Stimulated activated CD8-positive, alpha-beta memory T cell treated with anti-CD3 and anti-CD28 coated beads, Interleukin-15, amount 100 ng/mL, for 1 hour (primary cell): ENCODE results near the gene GOLGA8H.
"Not testable (repeated sequence)": the region's sequence is repeated elsewhere in the genome, so short reads cannot be mapped to it uniquely, and the experiment has no call there.

Source experiments
- DNase-seq: peaks from one replicate; pipeline ENCODE4 v3.0.0-alpha.2; 2020; ENCODE audit warnings: low read depth

Gene GOLGA8H

DNA sequence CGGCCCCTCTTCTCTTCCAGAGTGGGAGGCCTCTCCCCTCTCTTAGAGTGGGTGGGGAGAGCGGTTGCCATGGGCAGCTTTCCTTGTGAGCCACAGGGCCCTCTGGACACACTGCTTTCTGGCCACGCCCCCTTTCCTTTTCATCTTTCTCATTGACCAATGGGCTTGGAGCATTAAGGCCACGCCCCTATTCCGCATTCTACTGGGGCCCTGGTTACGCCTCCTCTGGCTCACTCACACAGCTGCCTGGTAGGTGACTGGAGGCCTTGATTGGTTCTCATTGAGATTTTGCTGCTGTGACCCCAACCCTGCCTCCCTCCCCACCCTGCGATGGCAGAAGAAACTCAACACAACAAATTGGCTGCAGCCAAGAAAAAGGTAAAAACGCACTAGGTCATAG, at the start of gene GOLGA8H:
Gene GOLGA8H (plus strand): TSS at position 233 of the 400 bp plus-strand sequence. CDS start 98 bp downstream, at position 331.
- not testable (repeated sequence) for DNase-seq

DNA sequence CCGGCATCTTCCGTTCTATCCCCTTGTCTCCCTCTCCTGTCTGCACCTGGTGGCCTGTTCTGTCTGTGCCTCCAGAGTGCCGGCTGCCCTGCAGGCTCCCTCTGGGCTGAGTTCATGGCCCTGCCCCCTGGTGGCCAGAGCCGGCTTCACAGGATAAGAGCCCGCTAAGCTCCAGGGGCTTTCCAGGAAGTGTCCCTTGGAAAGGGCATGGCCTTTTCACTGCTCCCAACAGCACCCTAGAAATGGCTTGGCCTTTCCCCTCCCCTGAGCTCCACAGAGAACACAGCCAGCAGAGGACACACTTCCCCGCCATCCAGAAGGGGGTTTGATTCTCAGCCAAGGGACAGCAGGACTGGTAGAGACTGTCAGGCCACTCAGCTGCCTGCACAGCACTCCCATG, 36.9 kb upstream of the GOLGA8H start:
- DNase-seq: not testable (repeated sequence)

- DNase-seq: not testable (repeated sequence)
Measured at GRCh38 chr15:30573012-30573491, 30.8 kb upstream of the GOLGA8H start.

DNA sequence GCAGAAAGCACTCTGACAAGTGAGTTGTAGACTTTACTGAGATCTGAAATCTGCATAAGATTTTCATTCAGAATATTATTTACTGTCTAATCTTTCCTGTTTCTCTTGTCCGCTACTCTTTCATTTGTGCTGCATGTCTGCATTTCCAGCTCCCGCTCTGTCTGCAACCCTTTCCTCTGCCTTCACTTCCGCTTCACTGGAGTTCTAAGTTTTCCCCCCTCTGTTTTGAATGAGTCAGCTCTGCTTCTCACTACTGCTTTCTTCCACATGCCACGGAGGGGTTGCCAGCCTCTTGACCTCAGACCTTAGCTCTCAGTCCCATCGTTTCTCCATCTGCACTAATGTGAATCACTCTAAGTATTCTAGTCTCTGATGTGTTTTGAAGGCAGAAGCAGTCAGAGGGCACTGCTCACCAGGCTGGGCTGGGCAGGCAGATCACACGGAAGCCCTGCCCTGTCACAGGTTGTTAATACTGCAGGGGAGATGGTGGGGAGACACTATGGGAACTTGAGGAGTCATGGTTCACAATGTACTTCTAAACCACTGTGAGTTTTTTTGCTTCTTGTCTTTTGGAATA, 24.3 kb upstream of the GOLGA8H start:
- not testable (repeated sequence) for DNase-seq

DNA sequence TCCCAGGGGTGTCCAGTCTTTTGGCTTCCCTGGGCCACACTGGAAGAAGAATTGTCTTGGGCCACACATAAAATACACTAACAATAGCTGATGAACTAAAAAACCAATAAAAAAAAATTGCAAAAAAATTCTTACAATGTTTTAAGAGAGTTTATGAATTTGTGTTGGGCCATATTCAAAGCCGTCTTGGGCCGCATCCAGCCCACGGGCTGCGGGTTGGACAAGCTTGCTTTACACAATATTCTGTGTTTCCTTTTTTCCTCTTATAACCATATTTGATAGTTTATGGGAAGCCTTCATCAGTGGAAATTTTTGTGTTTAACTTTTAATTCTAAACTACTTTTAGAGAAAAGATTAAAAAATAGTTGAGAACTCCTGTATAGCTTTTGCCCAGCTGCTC, 23.1 kb upstream of the GOLGA8H start:
- DNase-seq: not testable (repeated sequence)

DNA sequence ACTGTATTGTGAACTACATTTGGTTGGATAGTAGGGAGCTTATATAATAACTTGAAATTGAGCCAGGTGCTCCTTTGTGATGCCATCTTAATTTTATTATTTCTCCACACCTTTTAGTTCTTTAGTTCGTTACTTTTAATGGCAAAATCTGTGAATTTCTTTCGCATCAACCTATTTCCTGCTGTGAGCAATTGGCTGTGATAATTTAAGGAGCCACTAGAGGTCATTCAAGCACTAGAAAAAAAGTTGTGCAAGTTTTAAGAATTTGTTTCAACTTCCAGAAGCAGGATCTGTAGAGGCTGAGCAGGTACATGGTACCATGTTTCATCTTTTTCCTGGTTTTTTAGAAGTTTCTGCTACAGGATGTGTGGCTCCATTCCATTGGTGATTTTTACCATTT, 4.9 kb upstream of the GOLGA8H start:
- DNase-seq: not testable (repeated sequence)

DNA sequence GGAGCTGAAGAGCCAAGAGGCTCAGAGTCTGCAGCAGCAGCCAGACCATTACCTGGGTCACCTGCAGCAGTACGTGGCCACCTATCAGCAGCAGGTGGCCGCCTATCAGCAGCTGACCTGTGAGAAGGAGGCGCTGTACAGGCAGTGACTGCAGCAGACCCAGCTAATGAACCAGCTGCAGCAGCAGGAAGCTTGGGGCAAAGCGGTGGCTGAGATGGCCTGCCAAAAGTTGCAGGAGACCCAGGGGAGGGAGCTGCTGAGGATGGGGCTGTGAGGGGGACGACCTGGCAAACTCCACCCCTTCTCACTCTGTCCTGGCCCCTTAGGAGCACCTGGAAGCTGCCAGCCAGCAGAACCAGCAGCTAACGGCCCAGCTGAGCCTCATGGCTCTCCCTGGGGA, 8.4 kb downstream of the GOLGA8H start:
- DNase-seq: not testable (repeated sequence)

GRCh38 chr15:30621342-30621741, 17.5 kb downstream of the GOLGA8H start:
- not testable (repeated sequence) for DNase-seq

DNA sequence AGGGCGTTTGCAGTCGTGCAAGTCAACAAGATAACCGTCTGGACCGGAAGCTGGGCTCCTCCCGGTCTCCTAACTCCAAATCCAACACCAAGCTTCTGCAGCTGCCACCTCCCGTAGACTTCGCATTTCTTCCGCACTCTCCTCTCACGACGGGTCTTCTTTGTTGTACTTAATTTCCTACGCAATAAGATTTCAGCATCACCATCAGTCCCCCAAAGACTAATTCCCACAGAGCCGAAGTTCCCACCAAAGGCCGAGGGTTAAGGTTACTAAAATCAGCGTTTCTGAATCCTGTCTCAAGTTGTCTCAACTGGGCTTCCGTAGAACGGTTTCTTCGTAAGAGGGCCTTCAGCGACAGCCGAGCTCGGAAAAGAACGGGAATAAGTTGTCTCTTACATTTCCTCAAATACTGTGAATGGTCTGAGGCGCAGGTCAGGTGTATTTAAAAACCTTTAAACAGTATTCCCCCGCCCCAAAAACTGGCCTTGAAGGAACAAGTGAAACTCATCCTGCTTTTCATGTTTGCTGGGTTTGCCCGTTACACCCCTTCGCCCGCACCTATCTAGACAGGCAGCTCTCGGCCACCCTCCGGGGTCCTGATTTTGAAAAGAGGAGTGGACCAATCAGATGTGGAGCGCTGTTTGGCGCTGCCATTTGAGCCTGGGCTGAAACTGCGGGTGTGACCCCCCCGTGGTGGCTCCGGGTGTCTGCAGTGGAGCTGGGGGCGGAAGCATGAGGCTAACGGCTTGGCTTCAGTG, 21.8 kb downstream of the GOLGA8H start, which contains the start of gene ARHGAP11B:
Gene ARHGAP11B (plus strand): TSS at position 693 of the 758 bp plus-strand sequence.
- DNase-seq: peak; percentile 93

GRCh38 chr15:30626194-30626565, 22.4 kb downstream of the GOLGA8H start:
- DNase-seq: not testable (repeated sequence)

DNA sequence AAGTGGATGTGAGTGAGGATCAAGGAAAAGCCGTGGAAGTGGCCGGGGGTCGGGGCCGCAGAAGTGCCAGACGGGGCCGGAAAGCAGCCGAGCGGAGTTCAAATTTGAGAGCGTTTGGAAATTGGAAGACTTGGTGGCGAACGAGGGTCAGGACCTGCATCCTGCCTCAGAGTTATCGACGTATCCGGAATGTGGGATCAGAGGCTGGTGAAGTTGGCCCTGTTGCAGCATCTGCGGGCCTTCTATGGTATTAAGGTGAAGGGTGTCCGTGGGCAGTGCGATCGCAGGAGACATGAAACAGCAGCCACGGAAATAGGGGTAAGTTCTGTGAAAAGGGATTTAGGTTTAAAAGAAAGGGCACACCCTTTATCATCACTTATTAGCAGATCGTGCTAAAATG, 22.8 kb downstream of the GOLGA8H start:
- DNase-seq: not testable (repeated sequence)

GRCh38 chr15:30650012-30650929, 46.4 kb downstream of the GOLGA8H start:
- no peak for DNase-seq

DNA sequence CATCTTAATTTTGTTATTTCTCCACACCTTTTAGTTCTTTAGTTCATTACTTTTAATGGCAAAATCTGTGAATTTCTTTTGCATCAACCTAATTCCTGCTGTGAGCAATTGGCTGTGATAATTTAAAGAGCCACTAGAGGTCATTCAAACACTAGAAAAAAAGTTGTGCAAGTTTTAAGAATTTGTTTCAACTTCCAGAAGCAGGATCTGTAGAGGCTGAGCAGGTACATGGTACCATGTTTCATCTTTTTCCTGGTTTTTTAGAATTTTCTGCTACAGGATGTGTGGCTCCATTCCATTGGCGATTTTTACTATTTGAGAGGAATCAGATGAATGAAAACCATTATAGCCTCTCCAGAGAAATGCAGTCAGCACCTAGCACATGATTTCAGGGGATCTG, 57.3 kb downstream of the GOLGA8H start:
- not testable (repeated sequence) for DNase-seq
